SH-SY5Y (cell line): ENCODE results near the gene LGALS9.

Experiments
- GATA2 ChIP-seq: IDR thresholded peaks from 2 replicates; pipeline ENCODE4 v1.6.1; 2011; ENCODE audit warnings: mild to moderate bottlenecking, low read depth, low read length
- GATA3 ChIP-seq: IDR thresholded peaks from 2 replicates; pipeline ENCODE4 v1.6.1; 2011; ENCODE audit warnings: low read depth, mild to moderate bottlenecking, low read length, moderate library complexity

The LGALS9 gene

DNA sequence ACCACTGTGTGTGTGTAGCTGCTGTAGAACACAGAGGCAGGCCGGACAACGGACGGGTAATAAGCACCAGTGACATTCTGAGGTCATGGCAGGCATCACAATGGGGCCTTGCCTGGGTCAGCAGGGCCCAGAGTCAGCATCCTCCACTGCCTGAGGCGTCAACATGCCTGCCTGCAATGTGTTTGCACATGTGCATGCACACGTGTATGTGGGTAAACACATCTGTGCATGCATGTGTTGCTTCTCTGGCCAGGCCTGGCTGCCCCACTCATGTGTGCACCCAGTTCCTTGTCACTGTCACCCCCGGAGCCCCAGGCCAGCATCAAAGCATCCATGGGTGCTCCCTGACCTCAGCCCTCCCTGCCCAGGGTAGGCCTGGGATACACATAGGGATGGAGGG lies 43.3 kb downstream of the LGALS9 start:
- no peak for TF ChIP-seq GATA2
- no peak for TF ChIP-seq GATA3

DNA sequence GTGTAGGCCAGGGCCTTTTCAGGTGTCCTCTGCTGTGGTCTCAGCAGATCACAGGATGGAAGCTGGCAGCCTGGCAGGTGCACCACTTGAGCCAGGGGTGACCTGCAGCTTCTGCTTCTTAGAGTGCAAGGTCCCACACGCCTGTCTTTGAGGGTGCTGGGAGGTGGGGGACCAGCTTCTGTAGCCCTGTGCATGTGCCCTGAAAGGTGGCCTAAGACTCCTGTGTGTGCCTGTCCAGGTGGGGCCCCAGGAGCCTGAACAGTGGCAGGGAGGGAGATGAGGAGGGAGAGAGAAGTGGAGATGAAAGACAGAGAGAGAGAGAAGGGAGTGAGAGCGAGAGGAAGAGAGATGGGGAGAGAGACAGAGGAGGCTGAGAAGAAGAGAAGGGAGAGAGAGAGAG lies 46.2 kb downstream of the LGALS9 start:
- TF ChIP-seq GATA3 (no peak), GATA2 (no peak)

DNA sequence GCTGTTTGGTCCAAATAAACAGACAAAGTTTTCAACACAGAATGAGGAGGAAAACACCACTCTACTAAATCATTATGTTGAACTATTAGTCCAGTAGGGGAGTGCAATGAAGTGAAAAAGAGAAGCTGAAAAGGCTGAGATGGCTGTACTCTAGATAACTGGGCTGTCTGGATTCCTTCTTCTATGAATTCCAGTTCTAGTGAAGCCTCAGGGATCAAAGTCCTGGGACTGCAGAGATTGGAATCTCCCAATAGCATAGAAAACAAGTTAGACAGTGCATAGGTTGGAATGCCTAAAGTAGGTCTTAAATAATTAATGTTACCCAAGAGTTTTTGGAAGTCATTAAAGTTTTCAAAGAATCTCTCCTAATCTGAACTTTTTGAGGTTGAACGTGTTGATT lies 59.9 kb downstream of the LGALS9 start:
- TF ChIP-seq GATA3, result no peak
- TF ChIP-seq GATA2, result no peak
